Measurements from ENCODE around the gene ATP6V1G2.
A peak's percentile ranks its signal among the peaks of the same experiment; 100 is the strongest.

ATP6V1G2 gene

GRCh38 chr6:31546958-31547726 is 734 bp upstream of the ATP6V1G2 start, which contains the start of gene NFKBIL1:
Gene NFKBIL1, plus strand, starts transcription at chr6:31547608. Its CDS starts 87 bp downstream, at chr6:31547695.
- Histone ChIP-seq H3K36me3 (ENCODE audit: control insufficient read depth in 2 of 2, insufficient read depth in 2 of 2, low read length in 2 of 2) (peaks cover 0 to 8% of the 10 kb centered on the region in 2 donors), H3K9ac (ENCODE audit: low read length in 2 of 2) (peak within 1 kb of the TSS; percentile 84 to 86), H3K27ac (ENCODE audit: low read length) (peak within 1 kb of the TSS; percentile 46), H3K4me1 (ENCODE audit: control insufficient read depth, insufficient read depth, low read length) (peaks cover 30% of the 10 kb centered on the region), H3K27me3 (ENCODE audit: control insufficient read depth in 1 of 2, insufficient read depth in 2 of 2, low read length in 2 of 2) (no peaks in the 10 kb centered on the region), H3K4me3 (ENCODE audit: low read length in 2 of 2) (peak within 1 kb of the TSS; percentile 66 to 76), H3K9me3 (ENCODE audit: control insufficient read depth in 2 of 2, low read length in 2 of 2) (no peaks in the 10 kb centered on the region)

DNA sequence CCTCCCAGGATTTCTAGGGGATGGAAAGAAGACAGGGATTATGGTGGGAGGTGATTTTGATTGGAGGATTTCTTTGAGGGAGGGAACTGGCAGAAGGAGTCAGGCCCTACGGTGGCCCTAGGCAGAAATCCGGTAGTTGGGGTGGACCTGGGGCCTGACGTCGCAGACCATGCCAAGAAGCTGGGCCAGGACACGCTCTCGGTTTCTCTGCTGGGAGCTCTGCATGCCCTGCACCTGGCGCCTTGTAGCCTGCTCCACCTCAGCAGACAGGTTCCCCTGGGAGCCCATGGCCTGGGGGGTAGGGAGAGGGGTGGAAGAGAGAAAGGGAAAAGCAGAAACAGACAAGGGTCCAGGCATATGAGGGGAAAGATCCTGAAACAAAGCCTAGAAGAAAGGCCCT is 1.1 kb downstream of the ATP6V1G2 start:
- Histone ChIP-seq H3K27me3 (ENCODE audit: control insufficient read depth in 1 of 2, insufficient read depth in 2 of 2, low read length in 2 of 2) (no peaks in the 10 kb centered on the region), H3K36me3 (ENCODE audit: control insufficient read depth in 2 of 2, insufficient read depth in 2 of 2, low read length in 2 of 2) (peaks cover under 1 to 3% of the 10 kb centered on the region in 2 donors), H3K27ac (ENCODE audit: low read length) (no peak overlapping the region), H3K9ac (ENCODE audit: low read length in 2 of 2) (no peak overlapping the region), H3K4me1 (ENCODE audit: control insufficient read depth, insufficient read depth, low read length) (peaks cover 35% of the 10 kb centered on the region), H3K4me3 (ENCODE audit: low read length in 2 of 2) (no peak overlapping the region), H3K9me3 (ENCODE audit: control insufficient read depth in 2 of 2, low read length in 2 of 2) (no peaks in the 10 kb centered on the region)

GRCh38 chr6:31544676-31545075 is 1.7 kb downstream of the ATP6V1G2 start:
- no peak overlapping the region for H3K9ac ChIP-seq (ENCODE audit: low read length in 2 of 2)
- H3K27ac ChIP-seq (ENCODE audit: low read length) = no peak overlapping the region
- H3K9me3 ChIP-seq (ENCODE audit: control insufficient read depth in 2 of 2, low read length in 2 of 2) = no peaks in the 10 kb centered on the region
- no peaks in the 10 kb centered on the region for H3K27me3 ChIP-seq (ENCODE audit: control insufficient read depth in 1 of 2, insufficient read depth in 2 of 2, low read length in 2 of 2)
- H3K4me3 ChIP-seq (ENCODE audit: low read length in 2 of 2) = no peak overlapping the region
- peaks cover 3 to 6% of the 10 kb centered on the region in 2 donors for H3K36me3 ChIP-seq (ENCODE audit: control insufficient read depth in 2 of 2, insufficient read depth in 2 of 2, low read length in 2 of 2)
- H3K4me1 ChIP-seq (ENCODE audit: control insufficient read depth, insufficient read depth, low read length) = peaks cover 41% of the 10 kb centered on the region

GRCh38 chr6:31543639-31544038 is 2.8 kb downstream of the ATP6V1G2 start:
- Histone ChIP-seq H3K36me3 (ENCODE audit: control insufficient read depth in 2 of 2, insufficient read depth in 2 of 2, low read length in 2 of 2) (peaks cover 11 to 12% of the 10 kb centered on the region in 2 donors), H3K4me3 (ENCODE audit: low read length in 2 of 2) (no peak overlapping the region), H3K27me3 (ENCODE audit: control insufficient read depth in 1 of 2, insufficient read depth in 2 of 2, low read length in 2 of 2) (no peaks in the 10 kb centered on the region), H3K9ac (ENCODE audit: low read length in 2 of 2) (no peak overlapping the region), H3K4me1 (ENCODE audit: control insufficient read depth, insufficient read depth, low read length) (peaks cover 52% of the 10 kb centered on the region), H3K9me3 (ENCODE audit: control insufficient read depth in 2 of 2, low read length in 2 of 2) (no peaks in the 10 kb centered on the region), H3K27ac (ENCODE audit: low read length) (no peak overlapping the region)

DNA sequence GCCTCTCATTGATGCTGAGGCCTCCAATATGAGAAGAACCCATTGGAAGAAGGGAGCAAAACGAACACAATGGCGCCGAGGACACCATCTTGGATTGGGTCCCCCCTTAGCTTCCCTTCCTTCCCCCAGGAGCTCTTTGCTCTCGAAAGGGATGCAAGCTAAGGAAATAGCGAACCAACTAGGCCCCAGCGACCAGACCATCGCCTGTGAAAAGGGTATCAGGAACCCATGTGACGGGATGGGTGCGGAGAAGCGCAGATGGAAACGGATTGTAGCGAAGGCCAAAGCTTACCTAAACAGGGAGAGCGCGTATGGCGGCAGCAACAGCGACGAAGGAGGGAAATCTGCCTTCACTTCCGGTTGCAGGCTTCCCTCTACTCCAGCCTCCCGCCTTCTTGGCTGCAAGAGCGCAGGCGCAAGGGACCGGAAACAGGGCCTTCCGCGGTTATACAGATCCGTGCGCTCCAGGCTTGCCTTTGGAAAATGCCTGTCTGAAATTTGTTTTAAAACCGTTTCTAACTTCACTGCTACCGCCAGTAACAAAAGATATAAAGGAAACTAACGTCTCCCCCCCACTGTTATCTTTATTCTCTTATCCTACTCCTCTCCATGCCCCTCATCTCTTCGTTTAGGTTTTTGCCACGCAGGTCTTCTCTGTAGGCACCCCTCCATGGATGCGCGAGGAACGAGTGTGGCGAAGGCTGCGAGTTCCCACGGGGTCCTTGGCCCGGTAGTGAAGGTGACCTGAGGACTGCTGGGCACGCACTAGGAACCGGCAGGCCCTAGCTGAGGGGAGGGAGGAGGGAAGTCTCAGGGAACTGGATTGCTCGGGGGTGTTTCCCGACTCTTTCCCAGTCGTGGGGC is 4.5 kb downstream of the ATP6V1G2 start, which contains the start of gene DDX39B:
Gene DDX39B, minus strand, starts transcription at position 346 of the 864 bp plus-strand sequence. CDS start 1,471 bp downstream, outside the sequence.
- peaks cover 17 to 20% of the 10 kb centered on the region in 2 donors for H3K36me3 ChIP-seq (ENCODE audit: control insufficient read depth in 2 of 2, insufficient read depth in 2 of 2, low read length in 2 of 2)
- H3K27ac ChIP-seq (ENCODE audit: low read length) = peak within 1 kb of the TSS; percentile 99
- H3K9me3 ChIP-seq (ENCODE audit: control insufficient read depth in 2 of 2, low read length in 2 of 2) = no peaks in the 10 kb centered on the region
- peaks cover 50% of the 10 kb centered on the region for H3K4me1 ChIP-seq (ENCODE audit: control insufficient read depth, insufficient read depth, low read length)
- H3K4me3 ChIP-seq (ENCODE audit: low read length in 2 of 2) = peak within 1 kb of the TSS; percentile 95 to 100
- H3K9ac ChIP-seq (ENCODE audit: low read length in 2 of 2) = peak within 1 kb of the TSS; percentile 97 to 98
- no peaks in the 10 kb centered on the region for H3K27me3 ChIP-seq (ENCODE audit: control insufficient read depth in 1 of 2, insufficient read depth in 2 of 2, low read length in 2 of 2)

GRCh38 chr6:31541059-31541657 is 5.2 kb downstream of the ATP6V1G2 start:
- Histone ChIP-seq H3K9me3 (ENCODE audit: control insufficient read depth in 2 of 2, low read length in 2 of 2) (no peaks in the 10 kb centered on the region), H3K4me1 (ENCODE audit: control insufficient read depth, insufficient read depth, low read length) (peaks cover 43% of the 10 kb centered on the region), H3K27ac (ENCODE audit: low read length) (peak overlapping the region; percentile 99), H3K27me3 (ENCODE audit: control insufficient read depth in 1 of 2, insufficient read depth in 2 of 2, low read length in 2 of 2) (no peaks in the 10 kb centered on the region), H3K36me3 (ENCODE audit: control insufficient read depth in 2 of 2, insufficient read depth in 2 of 2, low read length in 2 of 2) (peaks cover 23 to 25% of the 10 kb centered on the region in 2 donors), H3K4me3 (ENCODE audit: low read length in 2 of 2) (peak overlapping the region; percentile 95 to 100), H3K9ac (ENCODE audit: low read length in 2 of 2) (peak overlapping the region; percentile 97 to 98)

DNA sequence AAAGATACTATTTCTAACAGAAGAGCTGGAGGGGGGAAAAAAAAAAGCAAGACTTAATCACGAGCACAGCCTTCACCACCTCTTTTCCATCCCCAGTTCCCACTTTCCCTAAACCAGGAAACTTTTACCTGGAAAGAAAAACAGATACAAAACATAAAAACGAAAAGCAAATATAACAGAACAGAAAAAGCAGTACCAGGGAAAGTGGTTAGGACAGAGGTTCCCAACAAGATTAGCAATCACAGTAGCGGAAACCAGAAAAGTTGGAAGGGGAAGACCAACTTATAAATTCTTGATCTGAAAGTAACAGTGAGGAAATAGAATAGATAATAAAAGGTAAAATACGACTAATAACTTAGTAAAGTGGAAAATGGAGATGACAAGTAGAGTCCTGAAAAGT is 5.8 kb downstream of the ATP6V1G2 start:
- Histone ChIP-seq H3K4me1 (ENCODE audit: control insufficient read depth, insufficient read depth, low read length) (peaks cover 39% of the 10 kb centered on the region), H3K9me3 (ENCODE audit: control insufficient read depth in 2 of 2, low read length in 2 of 2) (no peaks in the 10 kb centered on the region), H3K4me3 (ENCODE audit: low read length in 2 of 2) (peak overlapping the region; percentile 95 to 100), H3K27ac (ENCODE audit: low read length) (peak overlapping the region; percentile 99), H3K9ac (ENCODE audit: low read length in 2 of 2) (peak overlapping the region; percentile 97 to 98), H3K27me3 (ENCODE audit: control insufficient read depth in 1 of 2, insufficient read depth in 2 of 2, low read length in 2 of 2) (no peaks in the 10 kb centered on the region), H3K36me3 (ENCODE audit: control insufficient read depth in 2 of 2, insufficient read depth in 2 of 2, low read length in 2 of 2) (peaks cover 28 to 30% of the 10 kb centered on the region in 2 donors)

- Histone ChIP-seq H3K4me1 (ENCODE audit: control insufficient read depth, insufficient read depth, low read length) (peaks cover 39% of the 10 kb centered on the region), H3K9ac (ENCODE audit: low read length in 2 of 2) (peak overlapping the region; percentile 30 to 98)
Observed at GRCh38 chr6:31538805-31539400, 7.5 kb downstream of the ATP6V1G2 start.

DNA sequence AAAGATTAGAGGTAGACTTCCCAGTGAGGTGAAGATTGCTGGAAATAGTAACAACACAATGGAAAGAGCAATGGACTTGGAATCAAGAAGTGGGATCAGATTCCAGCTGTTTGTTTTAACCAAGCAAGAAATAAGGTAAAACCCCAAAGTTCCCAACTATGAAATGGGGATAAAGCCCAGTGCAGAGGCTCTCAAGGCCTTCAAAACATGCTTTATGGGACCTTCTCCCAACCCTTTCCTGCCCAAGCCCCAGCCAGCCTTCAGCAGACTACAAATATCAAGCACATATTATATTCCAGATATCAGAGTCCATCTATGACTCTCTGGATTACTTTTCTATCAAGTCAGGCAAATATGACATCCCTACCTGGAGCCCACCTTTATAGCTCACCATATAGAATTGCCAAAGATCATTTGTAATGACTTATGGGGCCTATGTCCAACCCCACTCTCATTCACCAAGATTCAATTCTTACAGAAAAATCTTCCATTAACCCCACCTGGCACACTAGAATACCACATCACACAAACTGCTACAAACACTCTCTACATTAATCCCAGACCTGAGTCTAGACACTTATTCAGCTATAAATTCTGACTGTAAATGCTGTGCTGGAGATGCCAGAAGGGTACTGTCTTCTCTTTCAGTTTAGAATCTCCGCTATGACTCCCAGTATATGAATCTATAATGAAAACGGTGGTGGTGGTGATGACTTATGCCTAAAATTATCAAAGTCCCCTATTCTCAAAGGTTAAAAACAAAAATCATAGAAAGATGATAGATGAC is 10.7 kb downstream of the ATP6V1G2 start:
- Histone ChIP-seq H3K4me1 (ENCODE audit: control insufficient read depth, insufficient read depth, low read length) (peaks cover 28% of the 10 kb centered on the region), H3K9ac (ENCODE audit: low read length in 2 of 2) (no peak overlapping the region), H3K27me3 (ENCODE audit: control insufficient read depth in 1 of 2, insufficient read depth in 2 of 2, low read length in 2 of 2) (no peaks in the 10 kb centered on the region), H3K27ac (ENCODE audit: low read length) (no peak overlapping the region), H3K4me3 (ENCODE audit: low read length in 2 of 2) (no peak overlapping the region), H3K36me3 (ENCODE audit: control insufficient read depth in 2 of 2, insufficient read depth in 2 of 2, low read length in 2 of 2) (peaks cover 65 to 73% of the 10 kb centered on the region in 2 donors), H3K9me3 (ENCODE audit: control insufficient read depth in 2 of 2, low read length in 2 of 2) (no peaks in the 10 kb centered on the region)

More at GRCh38 chr6:31538805-31539400, 7.5 kb downstream of the ATP6V1G2 start:
- no peak overlapping the region for H3K27ac ChIP-seq (ENCODE audit: low read length)
- no peak overlapping the region for H3K4me3 ChIP-seq (ENCODE audit: low read length in 2 of 2)
- H3K9me3 ChIP-seq (ENCODE audit: control insufficient read depth in 2 of 2, low read length in 2 of 2) = no peaks in the 10 kb centered on the region
- H3K27me3 ChIP-seq (ENCODE audit: control insufficient read depth in 1 of 2, insufficient read depth in 2 of 2, low read length in 2 of 2) = no peaks in the 10 kb centered on the region
- H3K36me3 ChIP-seq (ENCODE audit: control insufficient read depth in 2 of 2, insufficient read depth in 2 of 2, low read length in 2 of 2) = peaks cover 44 to 47% of the 10 kb centered on the region in 2 donors

Data from stomach smooth muscle (tissue), 2 donors.